HL-60/S4 treated with retinoic acid at 250 ng/mL for 4 days and 3 days (cell line): Measurements from ENCODE around the gene DISP2.

Source experiments
- in situ Hi-C: fragments of 300-500 bp; cut with MboI; formaldehyde crosslinking; loops from 2 replicates; pipeline ENCODE4 v1.7.0; 2022; ENCODE audit warnings: low sequenced_read_pairs

The DISP2 gene

DNA sequence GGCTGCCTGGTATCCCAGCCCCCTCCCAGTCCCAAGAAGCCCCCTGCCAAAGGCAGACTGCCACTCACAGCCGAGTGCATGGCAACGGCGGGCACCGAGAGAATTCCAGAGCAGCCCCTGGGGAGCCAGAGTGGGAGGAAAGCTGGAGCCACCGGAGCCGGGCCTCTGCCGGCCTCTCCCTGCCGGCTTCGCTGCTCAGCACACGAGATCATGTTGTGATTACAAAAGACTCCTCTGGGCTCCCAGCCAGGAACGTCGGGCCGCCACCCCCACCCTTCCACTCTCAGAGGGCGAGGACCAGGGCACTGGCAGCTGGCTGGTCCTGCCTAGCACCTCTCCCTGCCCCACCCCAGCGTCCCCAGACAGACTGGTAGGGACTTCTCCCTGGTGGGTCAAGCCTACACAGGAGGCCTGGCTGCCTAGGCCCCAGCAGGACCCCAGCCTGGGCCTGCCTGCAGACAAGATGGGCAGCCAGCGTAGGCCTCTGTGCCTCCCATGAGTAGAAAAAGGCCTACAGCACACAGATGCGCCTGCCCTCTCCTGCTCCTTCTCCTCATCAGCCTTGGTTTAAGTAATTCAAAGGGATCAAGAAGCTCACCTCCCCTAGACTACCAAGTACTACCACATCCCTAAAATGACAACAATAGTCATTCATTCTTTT, 17.1 kb upstream of the DISP2 start, which contains the start of gene CCDC9B:
Gene CCDC9B, minus strand, starts transcription at position 200 of the 661 bp plus-strand sequence. Its CDS starts 120 bp downstream, at position 80.
- in situ Hi-C loops = no loop called here

DNA sequence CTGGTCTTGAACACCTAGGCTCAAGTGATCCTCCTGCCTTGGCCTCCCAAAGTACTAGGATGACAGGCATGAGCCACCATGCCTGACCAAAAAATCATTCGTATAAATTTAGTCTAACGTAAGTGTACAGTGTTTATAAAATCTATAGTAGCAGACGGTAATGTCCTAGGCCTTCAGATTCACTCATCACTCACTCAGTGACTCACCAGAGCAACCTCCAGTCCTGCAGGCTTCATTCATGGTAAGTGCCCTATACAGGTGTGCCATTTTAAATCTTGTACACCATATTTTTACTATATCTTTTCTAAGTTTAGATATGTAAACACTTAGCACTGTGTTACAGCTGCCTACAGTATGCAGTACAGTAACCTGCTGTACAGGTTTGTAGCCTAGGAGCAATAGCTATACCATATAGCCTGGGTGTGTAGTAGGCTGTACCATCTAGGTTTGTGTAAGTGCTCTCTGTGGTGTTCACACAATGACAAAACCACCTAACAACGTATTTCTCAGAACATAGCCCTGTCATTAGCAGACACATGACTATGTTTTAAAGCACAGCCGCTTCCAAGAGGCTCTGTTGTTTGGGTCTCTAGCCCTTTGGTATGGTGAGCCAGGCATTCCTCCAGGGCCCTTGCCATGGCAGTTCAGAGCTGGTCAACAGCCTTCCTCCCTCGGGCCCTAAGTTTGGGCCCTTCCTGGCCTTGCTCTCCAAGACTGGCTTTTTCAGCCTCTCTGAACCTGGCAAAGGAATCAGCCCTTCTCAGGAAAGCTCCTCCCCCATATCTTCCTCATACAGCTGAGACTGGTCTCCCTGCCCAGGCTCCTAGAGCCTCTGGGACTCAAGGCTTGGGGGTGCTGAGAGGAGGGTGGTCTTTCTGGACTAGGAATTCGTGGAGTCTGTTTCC, 15.4 kb upstream of the DISP2 start:
- in situ Hi-C loops = no loop called here

DNA sequence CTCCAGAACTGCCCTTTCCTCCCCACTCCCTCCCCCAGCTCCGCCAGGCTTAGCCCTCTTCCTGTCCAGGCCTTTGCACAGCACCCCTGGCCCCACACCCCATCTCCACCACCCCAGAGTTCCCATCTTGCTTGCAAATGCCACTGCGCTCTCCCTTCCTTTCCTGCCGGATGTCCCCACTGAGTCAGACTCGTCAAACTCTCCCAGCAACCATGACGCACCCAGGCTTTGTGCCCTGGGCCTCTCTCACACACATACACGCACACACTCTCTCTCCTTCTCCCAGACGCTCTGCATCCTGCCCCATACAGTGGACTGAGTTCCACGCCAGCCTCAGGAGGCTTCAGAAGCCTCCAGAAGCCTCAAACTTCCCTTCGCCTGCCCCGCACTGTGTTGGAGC, 14.5 kb upstream of the DISP2 start:
- in situ Hi-C loops = no loop called here

DNA sequence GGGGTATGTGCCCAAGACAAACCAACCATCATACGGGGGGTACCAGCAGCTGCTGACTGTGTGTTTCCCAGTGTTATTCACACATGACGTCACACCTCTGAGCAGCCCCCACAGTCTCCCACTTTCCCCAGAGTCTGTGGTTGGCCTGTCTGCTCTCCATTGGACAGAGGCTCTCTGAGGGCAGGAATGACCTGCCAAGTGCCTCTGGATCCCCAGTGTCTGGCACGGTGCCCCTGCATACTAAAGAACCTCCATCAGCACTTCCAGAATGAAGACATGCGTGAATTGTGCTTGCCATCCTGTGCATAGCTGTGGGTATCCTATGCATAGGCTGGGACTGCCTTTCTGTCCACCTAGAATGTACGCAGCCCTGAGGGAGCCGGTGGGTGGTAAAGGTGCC, 13.8 kb upstream of the DISP2 start:
- in situ Hi-C loops = no loop called here

GRCh38 chr15:40344631-40345120, 13.3 kb upstream of the DISP2 start:
- in situ Hi-C loops = no loop called here

DNA sequence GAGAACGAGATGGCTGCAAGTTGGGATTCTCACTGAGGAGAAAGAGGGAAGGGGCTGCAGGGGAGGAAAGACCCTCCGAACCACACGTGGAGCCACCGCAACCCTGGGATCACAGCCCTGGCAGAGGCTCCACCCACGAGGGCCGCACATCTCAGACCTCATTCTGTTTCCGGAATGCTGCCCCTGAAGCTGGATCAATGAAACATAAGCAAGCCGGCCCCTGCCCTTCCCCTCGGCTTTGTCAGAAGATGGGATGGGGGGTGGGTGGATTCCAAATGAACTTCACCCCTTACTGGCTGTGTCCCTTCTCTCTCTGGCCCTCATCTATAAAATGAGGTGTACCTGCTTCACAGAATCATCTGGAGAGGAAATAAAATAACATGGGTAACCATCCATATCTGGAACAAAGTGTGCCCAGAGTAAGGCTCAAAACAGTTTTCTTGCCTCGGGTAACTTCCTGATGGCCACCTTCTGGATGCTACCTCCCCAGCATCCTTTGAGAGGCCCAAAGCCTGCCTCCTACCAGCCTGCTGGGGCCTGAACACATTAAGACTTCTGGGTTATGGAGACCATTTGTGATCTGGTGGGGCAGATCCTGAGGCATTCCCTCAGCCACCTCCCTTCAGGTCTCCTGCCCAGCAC, 12.7 kb upstream of the DISP2 start:
- in situ Hi-C loops = no loop called here

- in situ Hi-C loops = no loop called here
These were observed 12.0 kb upstream of the DISP2 start for GRCh38 chr15:40345867-40346578.

- in situ Hi-C loops = no loop called here
These were observed 11.2 kb upstream of the DISP2 start for GRCh38 chr15:40346579-40347558.

- in situ Hi-C loops = no loop called here
These were observed 10.2 kb upstream of the DISP2 start for GRCh38 chr15:40347559-40348473.

DNA sequence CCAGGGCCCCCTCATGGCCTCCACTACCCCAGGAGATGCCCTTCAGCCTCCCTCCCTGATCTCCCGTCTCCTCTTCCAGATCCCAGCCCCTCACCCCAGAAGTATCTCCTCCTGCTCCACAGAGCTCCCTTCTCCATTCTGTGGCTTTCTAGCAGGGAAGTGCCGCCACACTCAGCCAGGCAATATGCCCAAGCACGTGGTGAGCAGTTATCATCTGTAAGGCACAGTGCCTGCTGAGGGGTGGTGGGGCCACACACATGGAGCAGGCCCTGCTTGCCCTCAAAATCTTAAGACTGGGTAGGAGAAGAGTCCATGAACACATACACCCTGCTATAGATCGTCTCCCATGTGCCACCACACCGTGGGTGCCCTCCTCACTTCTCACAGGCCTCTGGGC, 9.5 kb upstream of the DISP2 start:
- in situ Hi-C loops = no loop called here

DNA sequence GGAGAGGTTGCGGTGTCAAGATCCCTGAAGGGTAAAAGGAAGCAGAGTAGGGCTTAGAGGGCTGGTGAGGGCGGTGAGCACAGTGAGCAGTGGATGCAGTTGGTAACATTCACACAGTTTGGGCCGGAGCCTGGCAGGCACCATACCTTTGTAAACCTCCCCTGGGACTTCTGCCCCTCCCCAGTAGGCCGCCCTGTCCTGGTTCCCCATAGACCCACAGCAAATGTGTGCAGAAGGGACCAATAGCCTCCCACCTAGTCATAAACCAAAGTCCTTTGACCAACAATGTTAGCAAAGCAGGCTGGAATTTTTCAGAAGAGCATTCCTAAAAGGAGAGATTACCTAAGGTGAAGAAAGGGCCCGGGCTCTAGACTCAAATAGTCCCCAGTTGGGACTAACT, 8.9 kb upstream of the DISP2 start:
- in situ Hi-C loops = no loop called here

GRCh38 chr15:40352281-40352901, 5.6 kb upstream of the DISP2 start:
- in situ Hi-C loops = no loop called here

GRCh38 chr15:40353697-40354096, 4.3 kb upstream of the DISP2 start:
- in situ Hi-C loops = no loop called here

DNA sequence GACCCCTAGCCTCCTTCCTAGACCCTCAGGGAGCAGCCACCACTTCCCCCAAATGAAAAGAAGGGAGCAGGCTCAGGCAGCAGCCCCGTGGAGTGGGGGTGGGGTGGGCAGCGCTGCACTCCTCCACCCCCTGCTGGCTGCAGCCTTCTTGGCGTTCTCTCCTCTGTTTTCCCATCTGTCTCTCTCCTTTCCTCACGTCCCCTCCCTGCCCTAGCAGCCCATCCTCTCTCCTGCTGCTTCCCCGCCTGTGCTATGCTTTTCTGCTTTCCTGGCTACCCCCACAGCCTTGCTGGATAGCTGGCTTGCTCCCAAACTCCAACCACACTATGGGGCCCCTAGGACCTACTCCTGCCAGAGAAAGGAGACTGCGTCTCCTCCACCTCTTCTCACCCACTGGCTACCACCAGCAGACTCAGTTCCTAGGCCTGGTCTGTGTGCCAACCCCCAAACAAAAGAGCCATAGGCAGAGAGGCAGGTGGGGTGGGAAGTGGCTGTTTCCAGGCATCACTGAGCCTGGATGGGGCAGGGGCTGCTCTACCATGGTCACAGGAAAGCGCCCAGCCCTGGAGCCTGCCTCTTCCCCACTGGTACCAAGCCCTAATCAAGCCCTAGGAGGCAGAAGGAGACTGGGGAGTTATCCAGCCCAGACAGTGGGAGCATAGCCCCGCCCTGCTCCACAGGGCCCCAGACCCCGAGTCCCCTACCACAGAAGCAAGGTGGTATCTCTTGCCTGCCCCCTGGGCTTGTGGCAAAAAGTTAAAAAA, 3.4 kb upstream of the DISP2 start:
- in situ Hi-C loops = no loop called here

DNA sequence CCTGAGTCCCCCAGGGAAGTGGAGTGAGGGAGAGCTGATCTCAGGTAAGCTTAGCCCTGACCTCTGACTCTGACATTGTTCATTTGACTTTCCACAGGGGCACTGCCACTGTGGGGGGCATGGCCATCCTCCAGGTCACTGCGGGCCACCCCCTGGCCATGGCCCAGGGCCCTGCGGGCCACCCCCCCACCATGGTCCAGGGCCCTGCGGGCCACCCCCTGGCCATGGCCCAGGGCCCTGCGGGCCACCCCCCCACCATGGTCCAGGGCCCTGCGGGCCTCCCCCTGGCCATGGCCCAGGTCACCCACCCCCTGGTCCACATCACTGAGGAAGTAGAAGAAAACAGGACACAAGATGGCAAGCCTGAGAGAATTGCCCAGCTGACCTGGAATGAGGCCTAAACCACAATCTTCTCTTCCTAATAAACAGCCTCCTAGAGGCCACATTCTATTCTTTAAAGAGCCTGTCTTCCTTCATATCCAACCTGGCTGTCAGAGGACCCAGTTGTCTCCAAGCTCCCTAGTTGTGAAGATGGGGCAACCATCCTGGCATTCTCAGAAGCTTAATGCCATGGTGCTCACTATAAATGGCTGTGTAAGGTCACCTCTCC, 1.9 kb upstream of the DISP2 start:
- in situ Hi-C loops = no loop called here

DNA sequence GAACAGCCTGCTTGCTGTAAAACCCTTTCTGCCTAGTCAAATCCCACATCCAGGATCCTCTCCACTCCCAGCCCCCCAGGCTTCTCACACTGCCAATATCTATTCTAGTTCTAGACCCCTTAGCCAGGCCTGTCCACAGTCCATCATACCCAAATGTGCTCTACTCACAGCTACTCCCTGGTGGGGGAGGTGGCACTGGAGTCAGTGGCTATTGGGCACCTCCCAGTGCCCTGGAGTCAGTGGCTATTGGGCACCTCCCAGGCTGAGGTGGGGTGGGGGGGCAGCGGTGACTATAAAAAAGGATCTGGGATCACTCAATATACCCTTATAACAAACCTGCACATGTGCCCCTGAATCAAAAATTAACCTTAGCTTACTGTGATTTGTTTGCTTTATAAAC, 773 bp upstream of the DISP2 start:
- in situ Hi-C loops = no loop called here
